IMR-90 (cell line): Measurements from ENCODE around the gene TINAGL1. TPM values are rescaled to one million over a fixed set of nuclear protein-coding genes. Genes with fewer than 3 reads are reported as not detected.
A peak's percentile ranks its signal among the peaks of the same experiment; 100 is the strongest.

Experiments used
- ATAC-seq: fragments of 200-7000 bp; cut with Tn5 transposase; 2 replicates; pipeline ENCODE4 v1.9.1; 2020; ENCODE audit warnings: low read depth, mild to moderate bottlenecking, moderate library complexity
- BruUV-seq: library from RNA; stranded (reverse); fragments of 400-500 nt; replicated peaks from 2 replicates; lab custom pipeline; 2021; lab: Mats Ljungman, UMichigan
- CTCF ChIA-PET: fragments of 300-600 bp; formaldehyde crosslinking; extraction: SDS; loops from one replicate; lab custom pipeline; 2021; ENCODE audit warnings: antibody characterized with exemption; lab: Yijun Ruan, JAX
- POLR2A ChIA-PET: fragments of 300-600 bp; sonication (Branson Sonifier 250); formaldehyde crosslinking; loops from one replicate; lab custom pipeline; 2022; ENCODE audit warnings: antibody characterized with exemption; ENCODE audit not compliant: unreplicated experiment; lab: Charles Lee
- DNase-seq: peaks from one replicate; pipeline ENCODE4 v3.0.0; 2013
- H2AFZ ChIP-seq: replicated peaks from 2 replicates; pipeline ENCODE3; 2013; ENCODE audit warnings: low read length, mild to moderate bottlenecking; ENCODE audit not compliant: poor library complexity
- H2AK5ac ChIP-seq: 2 replicates; pipeline ENCODE4 v1.6.1; 2013; ENCODE audit warnings: low read depth, low read length, inconsistent platforms
- H2AK9ac ChIP-seq: replicated peaks from 2 replicates; pipeline ENCODE3; 2013; ENCODE audit warnings: mild to moderate bottlenecking, low read depth, low read length, moderate library complexity; ENCODE audit not compliant: poor library complexity
- H2BK120ac ChIP-seq: 2 replicates; pipeline ENCODE4 v1.6.1; 2013; ENCODE audit warnings: low read depth, low read length, inconsistent platforms
- H2BK15ac ChIP-seq: 3 replicates; pipeline ENCODE4 v1.6.1; 2013; ENCODE audit warnings: low read depth, low read length, inconsistent platforms
- H2BK20ac ChIP-seq: 2 replicates; pipeline ENCODE4 v1.6.1; 2013; ENCODE audit warnings: low read depth, mild to moderate bottlenecking, inconsistent platforms, low read length, moderate library complexity
- H2BK5ac ChIP-seq: 2 replicates; pipeline ENCODE4 v1.6.1; 2013; ENCODE audit warnings: mild to moderate bottlenecking, low read depth, low read length, inconsistent platforms; ENCODE audit not compliant: poor library complexity, severe bottlenecking
- H3K14ac ChIP-seq: replicated peaks from 2 replicates; pipeline ENCODE4 v1.6.1; 2013; ENCODE audit warnings: low read depth, low read length, inconsistent platforms
- H3K18ac ChIP-seq: 2 replicates; pipeline ENCODE4 v1.6.1; 2013; ENCODE audit warnings: low read depth, low read length, control low read depth
- H3K23ac ChIP-seq: 2 replicates; pipeline ENCODE4 v1.6.1; 2013; ENCODE audit warnings: low read depth, low read length, inconsistent platforms
- H3K27ac ChIP-seq: 2 replicates; pipeline ENCODE4 v1.5.1; 2013; ENCODE audit warnings: mild to moderate bottlenecking, control low read depth, low read length; ENCODE audit not compliant: insufficient read depth
- H3K27me3 ChIP-seq: 2 replicates; pipeline ENCODE4 v1.6.1; 2013; ENCODE audit warnings: low read length; ENCODE audit not compliant: control insufficient read depth, insufficient read depth
- H3K36me3 ChIP-seq: 2 replicates; pipeline ENCODE4 v1.6.1; 2013; ENCODE audit warnings: low read length, mixed read lengths; ENCODE audit not compliant: control insufficient read depth, insufficient read depth
- H3K4ac ChIP-seq: 2 replicates; pipeline ENCODE4 v1.6.1; 2013; ENCODE audit warnings: low read depth, low read length, inconsistent platforms
- H3K4me1 ChIP-seq: 2 replicates; pipeline ENCODE4 v1.6.1; 2013; ENCODE audit warnings: low read length, mixed read lengths; ENCODE audit not compliant: control insufficient read depth, insufficient read depth
- H3K4me2 ChIP-seq: 2 replicates; pipeline ENCODE4 v1.6.1; 2013; ENCODE audit warnings: low read depth, mild to moderate bottlenecking, control low read depth, low read length, moderate library complexity
- H3K4me3 ChIP-seq: 2 replicates; pipeline ENCODE4 v1.5.1; 2013; ENCODE audit warnings: low read depth, mild to moderate bottlenecking, control low read depth, low read length, moderate library complexity; ENCODE audit not compliant: insufficient read depth
- H3K56ac ChIP-seq: 2 replicates; pipeline ENCODE4 v1.6.1; 2013; ENCODE audit warnings: low read length, inconsistent platforms; ENCODE audit not compliant: insufficient read depth; ENCODE audit errors: extremely low read depth
- H3K79me1 ChIP-seq, 2 experiments: 2 replicates each; pipeline ENCODE4 v1.6.1; 2013; ENCODE audit warnings: low read length in 2 of 2, inconsistent platforms in 1 of 2, low read depth in 1 of 2
- H3K9ac ChIP-seq: 2 replicates; pipeline ENCODE4 v1.6.1; 2013; ENCODE audit warnings: low read depth, low read length, control low read depth
- H3K9me1 ChIP-seq: 2 replicates; pipeline ENCODE4 v1.6.1; 2013; ENCODE audit warnings: low read length, inconsistent platforms; ENCODE audit not compliant: insufficient read depth
- H3K9me3 ChIP-seq: 2 replicates; pipeline ENCODE4 v1.6.1; 2013; ENCODE audit warnings: low read length; ENCODE audit not compliant: control insufficient read depth, insufficient read depth
- H4K20me1 ChIP-seq: 2 replicates; pipeline ENCODE4 v1.6.1; 2013; ENCODE audit warnings: low read length, inconsistent platforms; ENCODE audit not compliant: insufficient read depth
- H4K5ac ChIP-seq: 2 replicates; pipeline ENCODE4 v1.6.1; 2013; ENCODE audit warnings: mild to moderate bottlenecking, low read depth, low read length, control low read depth
- H4K8ac ChIP-seq, 2 experiments: 2 replicates each; pipeline ENCODE4 v1.6.1; 2013; ENCODE audit warnings: low read depth in 2 of 2, low read length in 2 of 2, control low read depth in 1 of 2, inconsistent platforms in 1 of 2
- H4K91ac ChIP-seq: 2 replicates; pipeline ENCODE4 v1.6.1; 2013; ENCODE audit warnings: low read depth, low read length, inconsistent platforms; ENCODE audit not compliant: insufficient read depth
- CEBPB ChIP-seq: IDR thresholded peaks from 2 replicates; pipeline ENCODE4 v1.6.1; 2012; ENCODE audit warnings: low read depth, low read length, improper control_type of control experiment
- CHD1 ChIP-seq: IDR thresholded peaks from 2 replicates; pipeline ENCODE4 v1.6.1; 2012; ENCODE audit warnings: low read depth, low read length, improper control_type of control experiment
- MXI1 ChIP-seq: IDR thresholded peaks from 2 replicates; pipeline ENCODE4 v1.6.1; 2012; ENCODE audit warnings: low read depth, mild to moderate bottlenecking, low read length, moderate library complexity, borderline replicate concordance
- POLR2A ChIP-seq: IDR thresholded peaks from 2 replicates; pipeline ENCODE4 v1.6.1; 2012; ENCODE audit warnings: mild to moderate bottlenecking, low read depth, low read length
- RCOR1 ChIP-seq: IDR thresholded peaks from 2 replicates; pipeline ENCODE4 v1.6.1; 2012; ENCODE audit warnings: mild to moderate bottlenecking, low read length, improper control_type of control experiment; ENCODE audit not compliant: insufficient replicate concordance
- SMC3 ChIP-seq: fragments of 150-350 bp; IDR thresholded peaks from 2 replicates; pipeline ENCODE4 v1.6.1; 2016; ENCODE audit warnings: low read depth, mild to moderate bottlenecking, antibody characterized with exemption, low read length, moderate library complexity
- WGBS, 2 experiments: methylation state at CpG; one replicate each; pipeline versions ENCODE4 v1.1.5 to v1.1.7; 2013; ENCODE audit warnings: missing lambda C conversion rate in 2 of 2; ENCODE audit not compliant: insufficient read length in 1 of 2; ENCODE audit errors: extremely low coverage in 2 of 2; 5-methylcytosine and 5-hydroxymethylcytosine counted together
- dilution Hi-C: fragments of 300-500 bp; cut with HindIII; formaldehyde crosslinking; loops from one replicate; pipeline ENCODE4 v1.14.3; 2018; ENCODE audit warnings: low sequenced_read_pairs; ENCODE audit not compliant: unreplicated experiment
- in situ Hi-C: fragments of 300-500 bp; cut with MboI; formaldehyde crosslinking; loops from 3 replicates; pipeline ENCODE4 v1.14.3; 2019; ENCODE audit warnings: low sequenced_read_pairs, inconsistent platforms, mixed read lengths
- intact Hi-C: fragments of 100-400 bp; cut with micrococcal nuclease; formaldehyde crosslinking; loops from 2 replicates; pipeline ENCODE4 v1.10.0; 2022
- polyA plus RNA-seq, 3 experiments: library from polyadenylated mRNA; depleted of rRNA; stranded (reverse); fragments of >200 nt; gene quantifications; 2 replicates each; pipeline ENCODE4 v1.2.3, GENCODE V29; 2012; ENCODE audit warnings: low replicate concordance in 1 of 3
- total RNA-seq: library from RNA; depleted of rRNA; stranded (reverse); fragments of >200 nt; gene quantifications from 2 replicates; pipeline ENCODE4 v1.2.3, GENCODE V29; 2012

The TINAGL1 gene
- total and polyA plus RNA-seq, 2 of the 4 experiments (the other 2 are of a cell fraction): 0.54 to 1.5 TPM

DNA sequence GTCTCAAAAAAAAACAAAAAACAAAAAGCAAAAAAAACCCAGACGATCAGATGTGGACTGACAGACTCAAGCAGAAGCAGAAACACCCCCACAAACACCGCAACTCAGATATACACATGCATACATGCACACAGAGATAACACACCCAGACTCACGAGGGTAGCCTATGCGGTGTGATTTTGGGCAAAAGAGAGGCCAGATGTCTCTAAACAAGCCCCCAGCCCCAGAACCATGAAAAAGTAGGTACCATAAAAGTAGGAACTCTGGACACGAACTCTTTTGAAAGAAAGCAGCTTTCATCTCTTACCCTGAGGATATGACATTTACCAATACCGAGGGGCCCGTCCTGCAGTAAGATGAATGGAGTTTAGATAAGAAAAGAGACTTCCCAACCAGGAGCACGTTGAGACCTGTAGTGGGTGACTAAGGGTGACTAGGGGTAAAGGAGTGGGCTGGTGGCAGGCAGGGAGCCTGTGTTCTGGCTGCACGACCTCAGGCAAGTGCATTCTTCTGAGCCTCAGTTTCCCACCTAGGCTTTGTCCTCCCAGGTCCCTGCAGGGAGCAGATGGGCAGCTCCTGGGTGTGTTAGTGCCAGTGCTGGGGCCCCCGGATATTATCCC, 1.5 kb upstream of the TINAGL1 start:
- no peak overlapping the region for H4K5ac ChIP-seq
- H3K18ac ChIP-seq: no peak overlapping the region
- H3K4me1 ChIP-seq: peaks cover 23% of the 10 kb centered on the region
- H3K4me2 ChIP-seq: no peak overlapping the region
- peak overlapping the region; percentile 35; the same call in 1 of the 2 replicates for H2BK120ac ChIP-seq
- H3K23ac ChIP-seq: no peak overlapping the region
- H3K9ac ChIP-seq: no peak overlapping the region
- no peak overlapping the region for H3K4me3 ChIP-seq
- in situ Hi-C loops (no loop called here), intact Hi-C loops (no loop called here), dilution Hi-C loops (no loop called here)
- no peaks in the 10 kb centered on the region for H3K27me3 ChIP-seq
- peak overlapping the region; percentile 63; the same call in 1 of the 2 replicates for H2BK20ac ChIP-seq
- TF ChIP-seq RCOR1: peak; percentile 22
- TF ChIP-seq CHD1: no peak
- no peak for TF ChIP-seq SMC3
- no peak for TF ChIP-seq MXI1
- no peak for TF ChIP-seq CEBPB
- TF ChIP-seq POLR2A: no peak
- peaks cover 11% of the 10 kb centered on the region for H3K9me1 ChIP-seq
- H2AFZ ChIP-seq: no peak overlapping the region
- H3K56ac ChIP-seq: no peak overlapping the region
- no peak overlapping the region for H3K27ac ChIP-seq
- no peaks in the 10 kb centered on the region for H3K9me3 ChIP-seq
- H4K8ac ChIP-seq: no peak overlapping the region
- peaks cover 5% of the 10 kb centered on the region for H4K20me1 ChIP-seq
- no peak overlapping the region for H2BK15ac ChIP-seq
- H3K36me3 ChIP-seq: no peaks in the 10 kb centered on the region
- CTCF ChIA-PET: no interaction called here
- H3K4ac ChIP-seq: peak overlapping the region; percentile 30; the same call in 1 of the 2 replicates
- no TSS peak for BruUV-seq
- H2BK5ac ChIP-seq: no peak overlapping the region
- no CpG with 5 or more reads among the region's 10 CpGs for WGBS, 2 experiments
- H3K79me1 ChIP-seq: no peaks in the 10 kb centered on the region
- H4K91ac ChIP-seq: 0 out of 2 replicates have a peak overlapping the region, but pooled peaks have one; percentile 58
- POLR2A ChIA-PET: no interaction called here
- DNase-seq (no peak), ATAC-seq (no peak)
- H3K14ac ChIP-seq: no peak overlapping the region
- H2AK9ac ChIP-seq: no peak overlapping the region
- H2AK5ac ChIP-seq: peak overlapping the region; percentile 47; the same call in 1 of the 2 replicates
